ENCODE results near the gene ZNF79. TPM values are rescaled to one million over a fixed set of nuclear protein-coding genes. Genes with fewer than 3 reads are reported as not detected.

The ZNF79 gene
- total RNA-seq, 2 donors from 2014 or later = 14.3 to 14.5 TPM

GRCh38 chr9:127398275-127398647 lies 25.9 kb upstream of the ZNF79 start:
- intact Hi-C loops (cut with DNase I) = loop anchor here (5.0 kb wide), 1 partner anchor 176 kb away; no protein-coding TSS in a partner anchor
- peaks cover 0 to 4% of the 10 kb centered on the region in 2 donors for H3K36me3 ChIP-seq
- H3K4me1 ChIP-seq (replicated peaks) = peaks cover 4% of the 10 kb centered on the region
- H3K9me3 ChIP-seq = no peaks in the 10 kb centered on the region
- peak overlapping the region in 1 of 2 donors; percentile 79 for H3K27ac ChIP-seq
- no peak for DNase-seq (ENCODE audit: low spot score)
- no peaks in the 10 kb centered on the region for H3K27me3 ChIP-seq (replicated peaks; ENCODE audit: insufficient read depth)
- WGBS = 46% methylated on average over 5 of the region's 5 CpGs
- TF ChIP-seq POLR2AphosphoS5 (IDR thresholded peaks at IDR 0.05) = no peak
- no peak for TF ChIP-seq CTCF (IDR thresholded peaks at IDR 0.05)
- no peak for TF ChIP-seq POLR2A (IDR thresholded peaks at IDR 0.05)
- peak overlapping the region; percentile 77 to 91 for H3K4me3 ChIP-seq

- intact Hi-C loops (cut with DNase I) = loop anchor here (5.0 kb wide), 1 partner anchor 177 kb away; no protein-coding TSS in a partner anchor
- no peak for DNase-seq (ENCODE audit: low spot score)
- TF ChIP-seq CTCF (IDR thresholded peaks at IDR 0.05) = no peak
- no peak for TF ChIP-seq POLR2A (IDR thresholded peaks at IDR 0.05)
- TF ChIP-seq POLR2AphosphoS5 (IDR thresholded peaks at IDR 0.05) = no peak
- Histone ChIP-seq H3K36me3 (peaks cover 0 to 4% of the 10 kb centered on the region in 2 donors), H3K4me1 (replicated peaks) (peaks cover 4% of the 10 kb centered on the region), H3K9me3 (no peaks in the 10 kb centered on the region), H3K4me3 (no peak overlapping the region), H3K27ac (no peak overlapping the region), H3K27me3 (replicated peaks; ENCODE audit: insufficient read depth) (no peaks in the 10 kb centered on the region)
- 85% methylated on average over 13 of the region's 13 CpGs for WGBS
These were observed 25.3 kb upstream of the ZNF79 start for GRCh38 chr9:127398715-127399400.

- WGBS = 93% methylated on average over 14 of the region's 14 CpGs
- DNase-seq (ENCODE audit: low spot score) = no peak
- Histone ChIP-seq H3K9me3 (no peaks in the 10 kb centered on the region), H3K27me3 (replicated peaks; ENCODE audit: insufficient read depth) (no peaks in the 10 kb centered on the region), H3K36me3 (peaks cover 0 to 4% of the 10 kb centered on the region in 2 donors), H3K4me3 (no peak overlapping the region), H3K27ac (no peak overlapping the region), H3K4me1 (replicated peaks) (peaks cover 4% of the 10 kb centered on the region)
- TF ChIP-seq POLR2AphosphoS5 (IDR thresholded peaks at IDR 0.05) = no peak
- no peak for TF ChIP-seq POLR2A (IDR thresholded peaks at IDR 0.05)
- TF ChIP-seq CTCF (IDR thresholded peaks at IDR 0.05) = no peak
- intact Hi-C loops (cut with DNase I) = loop anchor here (5.0 kb wide), 1 partner anchor 178 kb away; no protein-coding TSS in a partner anchor
These were observed 24.4 kb upstream of the ZNF79 start for GRCh38 chr9:127399736-127400269.

GRCh38 chr9:127402401-127403090 lies 21.6 kb upstream of the ZNF79 start:
- H3K9me3 ChIP-seq = no peaks in the 10 kb centered on the region
- DNase-seq (ENCODE audit: low spot score) = no peak
- H3K27me3 ChIP-seq (replicated peaks; ENCODE audit: insufficient read depth) = no peaks in the 10 kb centered on the region
- TF ChIP-seq CTCF (IDR thresholded peaks at IDR 0.05) (no peak), POLR2AphosphoS5 (IDR thresholded peaks at IDR 0.05) (no peak), POLR2A (IDR thresholded peaks at IDR 0.05) (no peak)
- H3K4me3 ChIP-seq = no peak overlapping the region
- 87% methylated on average over 18 of the region's 18 CpGs for WGBS
- peaks cover 8 to 11% of the 10 kb centered on the region in 2 donors for H3K36me3 ChIP-seq
- intact Hi-C loops (cut with DNase I) = no loop called here
- H3K4me1 ChIP-seq (replicated peaks) = no peaks in the 10 kb centered on the region
- H3K27ac ChIP-seq = no peak overlapping the region

Measured in prostate gland (tissue), 2 donors.